Activated naive CD8-positive, alpha-beta T cell treated with anti-CD3 and anti-CD28 coated beads, Interleukin-2, amount 10 ng/mL, durations not matched to agents 7 days and 5 days (primary cell): ENCODE measurements around the gene TDRD15. TPM values are rescaled to one million over a fixed set of nuclear protein-coding genes. Genes with fewer than 3 reads are reported as not detected.
"Not testable (repeated sequence)": the region's sequence is repeated elsewhere in the genome, so short reads cannot be mapped to it uniquely, and the experiment has no call there.

Experiments
- ATAC-seq: fragments of 150-1000 bp; cut with Tn5 transposase; one replicate; pipeline ENCODE4 v1.10.0; 2021; ENCODE audit warnings: low read depth, moderate library complexity
- POLR2A ChIA-PET: fragments of 350-600 bp; sonication (Branson Sonifier 250); formaldehyde crosslinking; loops from one replicate; lab custom pipeline; 2021; ENCODE audit warnings: antibody characterized with exemption; lab: Charles Lee
- DNase-seq: peaks from one replicate; pipeline ENCODE4 v3.0.0; 2021
- H3K27ac Mint-ChIP-seq: one replicate; pipeline ENCODE4 v1.8.0; 2022; ENCODE audit warnings: mild to moderate bottlenecking, mixed read lengths
- H3K27me3 Mint-ChIP-seq: one replicate; pipeline ENCODE4 v1.8.0; 2022; ENCODE audit warnings: mild to moderate bottlenecking, moderate library complexity, mixed read lengths
- H3K36me3 Mint-ChIP-seq: one replicate; pipeline ENCODE4 v1.8.0; 2021; ENCODE audit warnings: mild to moderate bottlenecking, mixed read lengths
- H3K4me1 Mint-ChIP-seq: one replicate; pipeline ENCODE4 v1.8.0; 2021; ENCODE audit warnings: mixed read lengths
- H3K4me3 Mint-ChIP-seq: one replicate; pipeline ENCODE4 v1.8.0; 2022; ENCODE audit warnings: mild to moderate bottlenecking, moderate library complexity, mixed read lengths
- H3K9me3 Mint-ChIP-seq: one replicate; pipeline ENCODE4 v1.8.0; 2021; ENCODE audit warnings: mixed read lengths
- total RNA-seq, 2 experiments: library from RNA; stranded (reverse); gene quantifications; one replicate each; pipeline ENCODE4 v1.2.3, GENCODE V29; 2021

Gene TDRD15
- under 1 TPM in 1 of 2 experiments, not detected in 1; 0.06 TPM for total RNA-seq

GRCh38 chr2:21123473-21124393, at the start of gene TDRD15:
TDRD15 (plus strand) TSS chr2:21123968; CDS start chr2:21137468, 13,500 bp downstream.
- POLR2A ChIA-PET = no interaction called here
- Mint-ChIP-seq H3K27ac (no peak within 1 kb of the TSS), H3K4me3 (no peak within 1 kb of the TSS), H3K4me1 (no peaks in the 10 kb centered on the region), H3K36me3 (no peaks in the 10 kb centered on the region), H3K27me3 (no peaks in the 10 kb centered on the region), H3K9me3 (no peaks in the 10 kb centered on the region)
- DNase-seq (no peak), ATAC-seq (no peak)

GRCh38 chr2:21078296-21078695, 45.5 kb upstream of the TDRD15 start:
- Mint-ChIP-seq H3K36me3 (no peaks in the 10 kb centered on the region), H3K9me3 (peaks cover 4% of the 10 kb centered on the region), H3K27ac (no peak overlapping the region), H3K4me3 (no peak overlapping the region), H3K27me3 (no peaks in the 10 kb centered on the region), H3K4me1 (no peaks in the 10 kb centered on the region)
- DNase-seq (no peak), ATAC-seq (no peak)
- POLR2A ChIA-PET = no interaction called here

- peaks cover 2% of the 10 kb centered on the region for H3K9me3 Mint-ChIP-seq
- H3K27me3 Mint-ChIP-seq = no peaks in the 10 kb centered on the region
- no peak overlapping the region for H3K27ac Mint-ChIP-seq
- ATAC-seq (no peak), DNase-seq (no peak)
- H3K4me3 Mint-ChIP-seq = no peak overlapping the region
- no peaks in the 10 kb centered on the region for H3K36me3 Mint-ChIP-seq
- POLR2A ChIA-PET = no interaction called here
- H3K4me1 Mint-ChIP-seq = no peaks in the 10 kb centered on the region
These were observed 40.3 kb upstream of the TDRD15 start for GRCh38 chr2:21083482-21083881.

GRCh38 chr2:21084401-21084800, 39.4 kb upstream of the TDRD15 start:
- ATAC-seq = no peak
- H3K4me1 Mint-ChIP-seq = no peaks in the 10 kb centered on the region

GRCh38 chr2:21092308-21092869, 31.4 kb upstream of the TDRD15 start:
- ATAC-seq (no peak), DNase-seq (no peak)
- H3K36me3 Mint-ChIP-seq = no peaks in the 10 kb centered on the region
- no peaks in the 10 kb centered on the region for H3K9me3 Mint-ChIP-seq
- no peaks in the 10 kb centered on the region for H3K27me3 Mint-ChIP-seq
- POLR2A ChIA-PET = no interaction called here
- H3K27ac Mint-ChIP-seq = no peak overlapping the region
- no peaks in the 10 kb centered on the region for H3K4me1 Mint-ChIP-seq
- no peak overlapping the region for H3K4me3 Mint-ChIP-seq

More at GRCh38 chr2:21084401-21084800, 39.4 kb upstream of the TDRD15 start:
- no peaks in the 10 kb centered on the region for H3K9me3 Mint-ChIP-seq
- no peak overlapping the region for H3K4me3 Mint-ChIP-seq
- DNase-seq = no peak
- H3K36me3 Mint-ChIP-seq = no peaks in the 10 kb centered on the region
- H3K27me3 Mint-ChIP-seq = no peaks in the 10 kb centered on the region
- POLR2A ChIA-PET = no interaction called here
- no peak overlapping the region for H3K27ac Mint-ChIP-seq

GRCh38 chr2:21095178-21095577, 28.6 kb upstream of the TDRD15 start:
- no peaks in the 10 kb centered on the region for H3K4me1 Mint-ChIP-seq
- no peaks in the 10 kb centered on the region for H3K36me3 Mint-ChIP-seq
- POLR2A ChIA-PET = no interaction called here
- DNase-seq (no peak), ATAC-seq (no peak)
- H3K9me3 Mint-ChIP-seq = no peaks in the 10 kb centered on the region
- no peak overlapping the region for H3K27ac Mint-ChIP-seq
- H3K27me3 Mint-ChIP-seq = no peaks in the 10 kb centered on the region
- H3K4me3 Mint-ChIP-seq = no peak overlapping the region

- ATAC-seq = no peak
- Mint-ChIP-seq H3K9me3 (no peaks in the 10 kb centered on the region), H3K27me3 (no peaks in the 10 kb centered on the region), H3K27ac (no peak overlapping the region), H3K4me3 (no peak overlapping the region), H3K36me3 (no peaks in the 10 kb centered on the region), H3K4me1 (no peaks in the 10 kb centered on the region)
- no peak for DNase-seq
- POLR2A ChIA-PET = no interaction called here
These were observed 28.1 kb upstream of the TDRD15 start for GRCh38 chr2:21095714-21096113.

GRCh38 chr2:21096458-21096857, 27.3 kb upstream of the TDRD15 start:
- ATAC-seq (no peak), DNase-seq (no peak)
- Mint-ChIP-seq H3K27me3 (no peaks in the 10 kb centered on the region), H3K4me1 (no peaks in the 10 kb centered on the region), H3K9me3 (no peaks in the 10 kb centered on the region), H3K4me3 (no peak overlapping the region), H3K36me3 (no peaks in the 10 kb centered on the region), H3K27ac (no peak overlapping the region)
- POLR2A ChIA-PET = no interaction called here

- ATAC-seq (no peak), DNase-seq (no peak)
- no peaks in the 10 kb centered on the region for H3K36me3 Mint-ChIP-seq
- H3K27me3 Mint-ChIP-seq = no peaks in the 10 kb centered on the region
- no peaks in the 10 kb centered on the region for H3K4me1 Mint-ChIP-seq
- no peak overlapping the region for H3K4me3 Mint-ChIP-seq
- POLR2A ChIA-PET = no interaction called here
- H3K9me3 Mint-ChIP-seq = no peaks in the 10 kb centered on the region
- H3K27ac Mint-ChIP-seq = no peak overlapping the region
These were observed 26.4 kb upstream of the TDRD15 start for GRCh38 chr2:21097331-21097730.

- POLR2A ChIA-PET = no interaction called here
- no peaks in the 10 kb centered on the region for H3K9me3 Mint-ChIP-seq
- no peak for DNase-seq
- no peaks in the 10 kb centered on the region for H3K27me3 Mint-ChIP-seq
- H3K27ac Mint-ChIP-seq = no peak overlapping the region
- no peaks in the 10 kb centered on the region for H3K4me1 Mint-ChIP-seq
- ATAC-seq = no peak
- H3K36me3 Mint-ChIP-seq = no peaks in the 10 kb centered on the region
- no peak overlapping the region for H3K4me3 Mint-ChIP-seq
These were observed 25.5 kb upstream of the TDRD15 start for GRCh38 chr2:21098294-21098693.

GRCh38 chr2:21099281-21099907, 24.4 kb upstream of the TDRD15 start:
- H3K36me3 Mint-ChIP-seq = no peaks in the 10 kb centered on the region
- no peaks in the 10 kb centered on the region for H3K9me3 Mint-ChIP-seq
- H3K27me3 Mint-ChIP-seq = no peaks in the 10 kb centered on the region
- H3K4me1 Mint-ChIP-seq = no peaks in the 10 kb centered on the region
- no peak for ATAC-seq
- no peak overlapping the region for H3K27ac Mint-ChIP-seq
- POLR2A ChIA-PET = no interaction called here
- no peak for DNase-seq
- H3K4me3 Mint-ChIP-seq = no peak overlapping the region

GRCh38 chr2:21101514-21102155, 22.1 kb upstream of the TDRD15 start:
- H3K4me3 Mint-ChIP-seq, H3K36me3 Mint-ChIP-seq, H3K4me1 Mint-ChIP-seq, POLR2A ChIA-PET, H3K27ac Mint-ChIP-seq, H3K27me3 Mint-ChIP-seq, H3K9me3 Mint-ChIP-seq, ATAC-seq, DNase-seq: not testable (repeated sequence)

GRCh38 chr2:21102356-21102755, 21.4 kb upstream of the TDRD15 start:
- Mint-ChIP-seq H3K36me3 (no peaks in the 10 kb centered on the region), H3K27me3 (no peaks in the 10 kb centered on the region), H3K4me3 (no peak overlapping the region), H3K9me3 (no peaks in the 10 kb centered on the region), H3K27ac (no peak overlapping the region), H3K4me1 (no peaks in the 10 kb centered on the region)
- DNase-seq = no peak
- POLR2A ChIA-PET = no interaction called here
- no peak for ATAC-seq
